ENCODE data around the gene DHRS7. TPM values are rescaled to one million over a fixed set of nuclear protein-coding genes. Genes with fewer than 3 reads are reported as not detected.

DHRS7 gene
- total RNA-seq, 1 donor from 2014 or later = 43.6 TPM

GRCh38 chr14:60178820-60179219 is 13.6 kb upstream of the DHRS7 start:
- H3K9me3 Mint-ChIP-seq = no peaks in the 10 kb centered on the region
- no peak for DNase-seq (ENCODE audit: low spot score)
- intact Hi-C loops (cut with micrococcal nuclease) = no loop called here
- H3K4me3 Mint-ChIP-seq = no peak overlapping the region
- peaks cover 9% of the 10 kb centered on the region for H3K4me1 Mint-ChIP-seq (ENCODE audit: low read depth)
- H3K27me3 Mint-ChIP-seq (ENCODE audit: insufficient read depth) = peaks cover 1% of the 10 kb centered on the region
- no peak overlapping the region for H3K27ac Mint-ChIP-seq
- peaks cover 1% of the 10 kb centered on the region for H3K36me3 Mint-ChIP-seq (ENCODE audit: low read depth)

GRCh38 chr14:60178164-60178563 is 13.0 kb upstream of the DHRS7 start:
- intact Hi-C loops (cut with micrococcal nuclease) = no loop called here
- Mint-ChIP-seq H3K4me3 (no peak overlapping the region), H3K36me3 (ENCODE audit: low read depth) (peaks cover 1% of the 10 kb centered on the region), H3K4me1 (ENCODE audit: low read depth) (peaks cover 2% of the 10 kb centered on the region), H3K9me3 (no peaks in the 10 kb centered on the region), H3K27ac (no peak overlapping the region), H3K27me3 (ENCODE audit: insufficient read depth) (peaks cover 1% of the 10 kb centered on the region)
- no peak for DNase-seq (ENCODE audit: low spot score)

GRCh38 chr14:60175255-60175902 is 10.2 kb upstream of the DHRS7 start:
- Mint-ChIP-seq H3K27me3 (ENCODE audit: insufficient read depth) (peaks cover 1% of the 10 kb centered on the region), H3K27ac (no peak overlapping the region), H3K4me1 (ENCODE audit: low read depth) (no peaks in the 10 kb centered on the region), H3K36me3 (ENCODE audit: low read depth) (peaks cover 1% of the 10 kb centered on the region), H3K9me3 (no peaks in the 10 kb centered on the region), H3K4me3 (no peak overlapping the region)
- no peak for DNase-seq (ENCODE audit: low spot score)
- intact Hi-C loops (cut with micrococcal nuclease) = no loop called here

- Mint-ChIP-seq H3K27ac (no peak overlapping the region), H3K27me3 (ENCODE audit: insufficient read depth) (peaks cover 1% of the 10 kb centered on the region), H3K9me3 (no peaks in the 10 kb centered on the region), H3K4me3 (no peak overlapping the region), H3K36me3 (ENCODE audit: low read depth) (peaks cover 1% of the 10 kb centered on the region), H3K4me1 (ENCODE audit: low read depth) (no peaks in the 10 kb centered on the region)
- intact Hi-C loops (cut with micrococcal nuclease) = no loop called here
- no peak for DNase-seq (ENCODE audit: low spot score)
Observed at GRCh38 chr14:60174352-60175254, 9.4 kb upstream of the DHRS7 start.

GRCh38 chr14:60171690-60172089 is 6.5 kb upstream of the DHRS7 start:
- Mint-ChIP-seq H3K4me1 (ENCODE audit: low read depth) (no peaks in the 10 kb centered on the region), H3K4me3 (no peak overlapping the region), H3K36me3 (ENCODE audit: low read depth) (peaks cover 1% of the 10 kb centered on the region), H3K9me3 (no peaks in the 10 kb centered on the region), H3K27ac (no peak overlapping the region), H3K27me3 (ENCODE audit: insufficient read depth) (peaks cover 1% of the 10 kb centered on the region)
- DNase-seq (ENCODE audit: low spot score) = no peak
- intact Hi-C loops (cut with micrococcal nuclease) = no loop called here

- H3K36me3 Mint-ChIP-seq (ENCODE audit: low read depth) = peaks cover 1% of the 10 kb centered on the region
- no peak overlapping the region for H3K4me3 Mint-ChIP-seq
- H3K27ac Mint-ChIP-seq = no peak overlapping the region
- peaks cover 1% of the 10 kb centered on the region for H3K27me3 Mint-ChIP-seq (ENCODE audit: insufficient read depth)
- DNase-seq (ENCODE audit: low spot score) = no peak
- no peaks in the 10 kb centered on the region for H3K9me3 Mint-ChIP-seq
- intact Hi-C loops (cut with micrococcal nuclease) = no loop called here
- H3K4me1 Mint-ChIP-seq (ENCODE audit: low read depth) = peaks cover 7% of the 10 kb centered on the region
Observed at GRCh38 chr14:60170948-60171347, 5.8 kb upstream of the DHRS7 start.

GRCh38 chr14:60169722-60170121 is 4.5 kb upstream of the DHRS7 start:
- H3K9me3 Mint-ChIP-seq = no peaks in the 10 kb centered on the region
- H3K27ac Mint-ChIP-seq = no peak overlapping the region
- H3K4me1 Mint-ChIP-seq (ENCODE audit: low read depth) = peaks cover 13% of the 10 kb centered on the region
- intact Hi-C loops (cut with micrococcal nuclease) = loop anchor here (5.0 kb wide), 1 partner anchor 202 kb away; no protein-coding TSS in a partner anchor
- peaks cover 1% of the 10 kb centered on the region for H3K27me3 Mint-ChIP-seq (ENCODE audit: insufficient read depth)
- no peak for DNase-seq (ENCODE audit: low spot score)
- H3K4me3 Mint-ChIP-seq = no peak overlapping the region
- H3K36me3 Mint-ChIP-seq (ENCODE audit: low read depth) = no peaks in the 10 kb centered on the region

GRCh38 chr14:60166142-60166541 is 944 bp upstream of the DHRS7 start:
- peak overlapping the region; percentile 83 for H3K4me3 Mint-ChIP-seq
- DNase-seq (ENCODE audit: low spot score) = no peak
- peak overlapping the region; percentile 82 for H3K27ac Mint-ChIP-seq
- peaks cover 10% of the 10 kb centered on the region for H3K36me3 Mint-ChIP-seq (ENCODE audit: low read depth)
- peaks cover 20% of the 10 kb centered on the region for H3K4me1 Mint-ChIP-seq (ENCODE audit: low read depth)
- no peaks in the 10 kb centered on the region for H3K27me3 Mint-ChIP-seq (ENCODE audit: insufficient read depth)
- H3K9me3 Mint-ChIP-seq = no peaks in the 10 kb centered on the region
- intact Hi-C loops (cut with micrococcal nuclease) = loop anchor here (5.0 kb wide), 1 partner anchor 199 kb away; no protein-coding TSS in a partner anchor

GRCh38 chr14:60165547-60165876 is 314 bp upstream of the DHRS7 start:
- peak overlapping the region; percentile 82 for H3K27ac Mint-ChIP-seq
- H3K4me3 Mint-ChIP-seq = peak overlapping the region; percentile 83
- H3K9me3 Mint-ChIP-seq = no peaks in the 10 kb centered on the region
- no peaks in the 10 kb centered on the region for H3K27me3 Mint-ChIP-seq (ENCODE audit: insufficient read depth)
- peaks cover 10% of the 10 kb centered on the region for H3K36me3 Mint-ChIP-seq (ENCODE audit: low read depth)
- intact Hi-C loops (cut with micrococcal nuclease) = loop anchor here (1.0 to 5.0 kb wide), 2 partner anchors 83 to 198 kb away; no protein-coding TSS in a partner anchor
- peaks cover 20% of the 10 kb centered on the region for H3K4me1 Mint-ChIP-seq (ENCODE audit: low read depth)
- DNase-seq (ENCODE audit: low spot score) = no peak

GRCh38 chr14:60164404-60164711 is 840 bp downstream of the DHRS7 start:
- no peak for DNase-seq (ENCODE audit: low spot score)
- intact Hi-C loops (cut with micrococcal nuclease) = loop anchor here (1.0 kb wide), 2 partner anchors 20 to 72 kb away; no protein-coding TSS in a partner anchor
- Mint-ChIP-seq H3K4me1 (ENCODE audit: low read depth) (peaks cover 25% of the 10 kb centered on the region), H3K36me3 (ENCODE audit: low read depth) (peaks cover 12% of the 10 kb centered on the region), H3K27me3 (ENCODE audit: insufficient read depth) (no peaks in the 10 kb centered on the region), H3K4me3 (peak overlapping the region; percentile 95), H3K27ac (peak overlapping the region; percentile 98), H3K9me3 (no peaks in the 10 kb centered on the region)

GRCh38 chr14:60163693-60164092 is 1.5 kb downstream of the DHRS7 start:
- Mint-ChIP-seq H3K4me1 (ENCODE audit: low read depth) (peaks cover 30% of the 10 kb centered on the region), H3K27me3 (ENCODE audit: insufficient read depth) (no peaks in the 10 kb centered on the region), H3K36me3 (ENCODE audit: low read depth) (peaks cover 12% of the 10 kb centered on the region), H3K9me3 (no peaks in the 10 kb centered on the region), H3K4me3 (no peak overlapping the region), H3K27ac (no peak overlapping the region)
- DNase-seq (ENCODE audit: low spot score) = no peak
- intact Hi-C loops (cut with micrococcal nuclease) = loop anchor here (1.0 kb wide), 2 partner anchors 21 to 71 kb away; no protein-coding TSS in a partner anchor

- intact Hi-C loops (cut with micrococcal nuclease) = no loop called here
- Mint-ChIP-seq H3K4me1 (ENCODE audit: low read depth) (peaks cover 35% of the 10 kb centered on the region), H3K27me3 (ENCODE audit: insufficient read depth) (no peaks in the 10 kb centered on the region), H3K27ac (no peak overlapping the region), H3K4me3 (no peak overlapping the region), H3K9me3 (no peaks in the 10 kb centered on the region), H3K36me3 (ENCODE audit: low read depth) (peaks cover 12% of the 10 kb centered on the region)
- no peak for DNase-seq (ENCODE audit: low spot score)
Observed at GRCh38 chr14:60161196-60162107, 3.7 kb downstream of the DHRS7 start.
